Uterus (tissue), 4 donors: ENCODE data around the gene PLIN3. TPM values are rescaled to one million over a fixed set of nuclear protein-coding genes. Genes with fewer than 3 reads are reported as not detected.
"Not testable (repeated sequence)": the region's sequence is repeated elsewhere in the genome, so short reads cannot be mapped to it uniquely, and the experiment has no call there.

Experiments
- DNase-seq, 2 donors: peaks; one replicate each; pipeline ENCODE4 v3.0.0-alpha.2; 2019 to 2020
- H3K27ac ChIP-seq, 2 donors: fragments of 200-600 bp; sonication (generic); 1 replicate in 1 of 2; 2 replicates in 1 of 2; pipeline ENCODE4 v1.5.1; 2016 to 2018
- H3K27me3 ChIP-seq, 2 donors: fragments of 200-600 bp; sonication (generic); one replicate each; pipeline ENCODE4 v1.5.1; 2018 to 2019; ENCODE audit warnings: control low read depth in 1 of 2
- H3K36me3 ChIP-seq, 2 donors: fragments of 200-600 bp; sonication (generic); one replicate each; pipeline ENCODE4 v1.5.1; 2019; ENCODE audit warnings: control low read depth in 1 of 2
- H3K4me1 ChIP-seq, 2 donors: fragments of 200-600 bp; sonication (generic); one replicate each; pipeline ENCODE4 v1.5.1; 2018 to 2019; ENCODE audit warnings: control low read depth in 1 of 2
- H3K4me3 ChIP-seq, 2 donors: fragments of 200-600 bp; sonication (generic); 1 replicate in 1 of 2; 2 replicates in 1 of 2; pipeline ENCODE4 v1.5.1; 2018 to 2019; ENCODE audit warnings: mild to moderate bottlenecking in 1 of 2
- H3K9me3 ChIP-seq, 2 donors: fragments of 200-600 bp; sonication (generic); one replicate each; pipeline ENCODE4 v1.5.1; 2019; ENCODE audit warnings: control low read depth in 1 of 2
- POLR2A ChIP-seq, 2 donors: fragments of 450-650 bp; IDR thresholded peaks; one replicate each; pipeline ENCODE4 v1.6.1; 2016; ENCODE audit warnings: antibody characterized with exemption in 2 of 2, mild to moderate bottlenecking in 1 of 2, moderate library complexity in 1 of 2
- intact Hi-C: fragments of 100-400 bp; cut with DNase I; formaldehyde crosslinking; loops from one replicate; pipeline ENCODE4 v1.15.1; 2023; ENCODE audit warnings: low total_unique reads
- total RNA-seq, 4 donors: library from RNA; depleted of rRNA in 3 of 4; stranded (reverse); fragments of >200 nt in 3 of 4; gene quantifications; one replicate each; pipeline versions ENCODE4 v1.1.0 to v1.2.4, GENCODE V29; 2014 to 2023
- TF ChIP-seq, protein P1 (sequence below), 4 experiments: fragments of 200-600 bp in 2 of 4; fragments of 450-650 bp in 2 of 4; sonication (generic) in 2 of 4; IDR thresholded peaks; one replicate each; pipeline ENCODE4 v1.5.1; 2016 to 2019; ENCODE audit warnings: antibody characterized with exemption in 4 of 4, mild to moderate bottlenecking in 2 of 4, moderate library complexity in 1 of 4
- donor health status: DM: yes; HTN: yes; CAD: no.

PLIN3 gene
- total RNA-seq, 4 donors from 2014 or later, result 18.7 to 60.8 (median 27.9) TPM

DNA sequence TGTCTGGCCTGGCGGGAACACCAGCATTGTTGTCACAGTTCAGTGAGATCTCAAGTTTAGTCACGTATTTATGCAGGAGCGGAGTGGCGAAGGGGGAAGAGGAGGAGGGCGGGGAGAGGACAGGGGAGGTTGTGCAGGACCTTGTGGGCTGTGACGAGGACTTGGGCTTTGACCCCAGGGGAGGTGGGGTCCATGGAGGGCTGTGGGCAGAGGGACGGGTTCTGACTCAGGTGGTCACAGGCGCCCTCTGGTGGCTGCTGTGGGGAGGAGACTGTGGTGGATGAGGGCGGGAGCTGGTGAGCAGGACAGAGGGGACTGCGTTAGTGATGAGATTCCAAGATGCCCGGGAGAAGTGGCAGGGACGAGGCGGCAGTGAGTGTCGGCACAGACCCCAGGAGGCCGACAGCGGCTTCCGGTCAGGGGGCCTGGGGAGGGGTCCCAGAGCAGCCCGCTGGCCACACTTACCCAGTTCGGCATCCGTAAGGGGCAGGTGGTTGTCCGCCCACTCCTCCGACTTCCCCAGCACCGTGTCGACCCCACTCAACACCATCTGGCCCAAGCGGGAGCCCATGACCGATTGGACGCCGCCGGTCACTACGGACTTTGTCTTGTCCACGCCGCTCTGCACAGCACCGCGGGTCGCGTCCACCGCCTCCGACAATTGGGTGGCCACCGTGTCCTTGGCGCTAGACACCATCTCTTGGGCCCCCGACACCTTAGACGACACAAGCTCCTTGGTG lies 15.7 kb downstream of the PLIN3 start:
- Histone ChIP-seq H3K9me3 (no peaks in the 10 kb centered on the region), H3K36me3 (no peaks in the 10 kb centered on the region), H3K27ac (no peak overlapping the region), H3K4me3 (no peak overlapping the region), H3K4me1 (no peaks in the 10 kb centered on the region), H3K27me3 (no peaks in the 10 kb centered on the region)
- intact Hi-C loops, result loop anchor here (2.0 kb wide), 1 partner anchor 41 kb away; no protein-coding TSS in a partner anchor
- peak; percentile 72 to 75 for DNase-seq
- TF ChIP-seq, protein P1, sequence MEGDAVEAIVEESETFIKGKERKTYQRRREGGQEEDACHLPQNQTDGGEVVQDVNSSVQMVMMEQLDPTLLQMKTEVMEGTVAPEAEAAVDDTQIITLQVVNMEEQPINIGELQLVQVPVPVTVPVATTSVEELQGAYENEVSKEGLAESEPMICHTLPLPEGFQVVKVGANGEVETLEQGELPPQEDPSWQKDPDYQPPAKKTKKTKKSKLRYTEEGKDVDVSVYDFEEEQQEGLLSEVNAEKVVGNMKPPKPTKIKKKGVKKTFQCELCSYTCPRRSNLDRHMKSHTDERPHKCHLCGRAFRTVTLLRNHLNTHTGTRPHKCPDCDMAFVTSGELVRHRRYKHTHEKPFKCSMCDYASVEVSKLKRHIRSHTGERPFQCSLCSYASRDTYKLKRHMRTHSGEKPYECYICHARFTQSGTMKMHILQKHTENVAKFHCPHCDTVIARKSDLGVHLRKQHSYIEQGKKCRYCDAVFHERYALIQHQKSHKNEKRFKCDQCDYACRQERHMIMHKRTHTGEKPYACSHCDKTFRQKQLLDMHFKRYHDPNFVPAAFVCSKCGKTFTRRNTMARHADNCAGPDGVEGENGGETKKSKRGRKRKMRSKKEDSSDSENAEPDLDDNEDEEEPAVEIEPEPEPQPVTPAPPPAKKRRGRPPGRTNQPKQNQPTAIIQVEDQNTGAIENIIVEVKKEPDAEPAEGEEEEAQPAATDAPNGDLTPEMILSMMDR (IDR thresholded peaks at IDR 0.05), result peak; percentile 85 to 91 (median 88)
- TF ChIP-seq POLR2A (IDR thresholded peaks at IDR 0.05), result no peak

DNA sequence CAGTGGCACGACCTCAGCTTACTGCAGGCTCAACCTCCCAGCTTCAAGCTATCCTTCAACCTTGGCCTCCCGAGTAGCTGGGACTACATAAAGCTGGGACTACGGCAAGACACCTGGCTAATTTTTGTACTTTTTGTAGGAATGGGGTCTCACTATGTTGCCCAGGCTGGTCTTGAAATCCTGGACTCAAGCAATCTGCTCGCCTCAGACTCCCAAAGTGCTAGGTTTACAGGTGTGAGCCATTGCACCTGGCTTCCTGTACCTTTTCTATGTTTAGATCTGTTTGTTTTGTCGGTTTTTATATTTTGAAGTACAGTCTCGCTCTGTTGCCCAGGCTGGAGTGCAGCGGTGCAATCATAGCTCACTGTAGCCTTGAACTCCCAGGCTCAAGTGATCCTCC lies 18.4 kb downstream of the PLIN3 start:
- intact Hi-C loops, result no loop called here
- H3K4me3 ChIP-seq, result no peak overlapping the region
- TF ChIP-seq, protein P1 (IDR thresholded peaks at IDR 0.05), result no peak
- no peak for TF ChIP-seq POLR2A (IDR thresholded peaks at IDR 0.05)
- H3K36me3 ChIP-seq, result no peaks in the 10 kb centered on the region
- no peak overlapping the region for H3K27ac ChIP-seq
- no peak for DNase-seq
- no peaks in the 10 kb centered on the region for H3K27me3 ChIP-seq
- H3K9me3 ChIP-seq, result no peaks in the 10 kb centered on the region
- H3K4me1 ChIP-seq, result no peaks in the 10 kb centered on the region

DNA sequence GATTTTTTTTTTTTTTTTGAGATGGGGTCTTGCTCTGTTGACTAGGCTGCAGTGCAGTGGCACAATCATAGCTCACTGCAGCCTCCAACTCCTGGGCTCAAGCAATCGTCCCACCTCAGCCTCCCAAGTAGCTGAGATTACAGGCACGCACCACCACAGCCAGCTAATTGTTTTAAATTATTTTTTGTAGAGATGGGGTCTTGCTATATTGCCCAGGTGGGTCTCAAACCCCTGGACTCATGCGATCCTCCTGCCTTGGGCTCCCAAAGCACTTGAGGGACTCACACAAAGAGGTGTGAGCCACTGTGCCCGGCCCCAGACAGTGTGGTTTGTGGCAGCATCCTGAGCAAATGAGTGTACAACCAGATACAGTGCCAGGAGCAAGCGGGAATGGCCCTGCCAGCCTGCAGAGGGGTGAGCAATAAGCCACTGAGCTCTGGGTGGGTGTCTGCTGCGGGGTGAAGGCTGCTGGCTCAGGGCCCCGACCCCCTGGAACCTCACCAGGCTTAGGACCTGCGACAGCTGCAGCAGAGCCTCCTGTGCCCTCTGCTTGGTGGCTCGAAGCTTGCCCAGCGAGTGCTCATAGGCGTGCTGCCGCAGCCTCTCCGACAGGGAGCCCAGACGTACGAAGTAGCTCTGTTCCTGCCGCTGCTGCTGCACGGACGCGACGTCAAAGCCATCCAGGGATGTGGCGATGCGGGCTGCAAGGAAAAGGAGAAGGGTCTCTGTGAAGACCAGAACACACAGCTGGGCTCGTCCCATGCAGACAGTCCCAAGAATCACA lies 20.1 kb downstream of the PLIN3 start:
- no peaks in the 10 kb centered on the region for H3K4me1 ChIP-seq
- H3K27me3 ChIP-seq, result no peaks in the 10 kb centered on the region
- intact Hi-C loops, result no loop called here
- H3K4me3 ChIP-seq, result no peak overlapping the region
- H3K36me3 ChIP-seq, result no peaks in the 10 kb centered on the region
- no peak for DNase-seq
- H3K9me3 ChIP-seq, result no peaks in the 10 kb centered on the region
- H3K27ac ChIP-seq, result no peak overlapping the region
- no peak for TF ChIP-seq POLR2A (IDR thresholded peaks at IDR 0.05)
- TF ChIP-seq, protein P1 (IDR thresholded peaks at IDR 0.05), result no peak

DNA sequence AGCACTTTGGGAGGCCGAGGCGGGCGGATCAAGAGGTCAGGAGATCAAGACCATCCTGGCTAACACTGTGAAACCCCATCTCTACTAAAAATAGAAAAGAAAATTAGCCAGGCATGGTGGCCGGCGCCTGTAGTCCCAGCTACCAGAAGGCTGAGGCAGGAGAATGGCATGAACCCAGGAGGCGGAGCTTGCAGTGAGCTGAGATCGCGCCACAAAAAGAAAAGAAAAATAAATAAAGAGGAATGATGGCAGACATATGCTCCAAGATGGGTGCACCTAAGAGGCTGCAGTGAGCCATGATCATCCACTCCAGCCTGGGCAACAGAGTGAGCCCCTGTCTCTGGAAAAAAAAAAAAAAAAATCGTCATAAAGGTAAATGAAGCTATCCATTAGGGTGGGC lies 21.5 kb downstream of the PLIN3 start:
- DNase-seq, result peak in 1 of 2 donors; percentile 48
- H3K9me3 ChIP-seq, intact Hi-C loops, H3K36me3 ChIP-seq, H3K4me1 ChIP-seq, H3K4me3 ChIP-seq, H3K27me3 ChIP-seq: not testable (repeated sequence)
- peak overlapping the region; percentile 33 to 46 for H3K27ac ChIP-seq

DNA sequence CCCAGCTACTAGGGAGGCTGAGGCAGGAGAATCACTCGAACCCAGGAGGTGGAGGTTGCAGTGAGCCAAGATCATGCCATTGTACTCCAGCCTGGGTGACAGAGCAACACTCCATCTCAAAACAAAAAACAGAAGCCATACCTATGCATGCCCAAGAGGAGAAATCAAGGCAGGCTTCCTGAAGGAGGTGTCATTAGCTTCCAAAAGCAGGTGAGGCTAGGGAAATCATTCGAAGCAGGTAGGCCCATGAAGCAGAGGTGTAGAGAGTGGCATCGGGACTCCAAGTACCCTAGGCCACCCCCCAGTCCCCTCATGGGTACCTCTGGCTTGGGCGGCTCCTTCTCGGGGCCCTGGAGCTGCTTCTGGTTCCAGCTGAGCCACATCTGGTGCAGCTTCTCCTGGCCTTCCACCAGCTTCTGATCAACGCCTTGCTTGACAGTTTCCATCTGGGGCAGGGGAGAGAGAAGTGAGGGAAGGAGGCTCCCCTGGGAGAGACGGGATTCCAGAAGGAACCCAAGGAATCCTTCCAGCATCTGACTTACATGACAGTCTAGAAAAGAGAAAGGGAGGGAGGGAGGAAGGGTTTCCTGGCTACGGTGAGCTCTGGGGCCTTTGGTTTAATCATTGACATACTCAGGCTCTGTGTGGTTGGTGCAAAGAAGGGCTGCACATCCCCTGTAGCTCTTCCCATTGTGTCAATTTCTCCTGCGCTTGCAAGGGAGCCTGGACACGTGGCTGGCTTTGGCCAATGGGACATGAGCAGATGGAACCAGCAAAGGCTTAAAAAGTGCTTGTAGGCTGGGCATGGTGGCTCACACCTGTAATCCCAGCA lies 22.9 kb downstream of the PLIN3 start:
- peak; percentile 32 to 58 for DNase-seq
- peak overlapping the region; percentile 50 to 59 for H3K27ac ChIP-seq
- H3K4me1 ChIP-seq, result no peaks in the 10 kb centered on the region
- no peaks in the 10 kb centered on the region for H3K36me3 ChIP-seq
- TF ChIP-seq, protein P1 (IDR thresholded peaks at IDR 0.05), result no peak
- no peak for TF ChIP-seq POLR2A (IDR thresholded peaks at IDR 0.05)
- intact Hi-C loops, result no loop called here
- no peaks in the 10 kb centered on the region for H3K9me3 ChIP-seq
- H3K27me3 ChIP-seq, result no peaks in the 10 kb centered on the region
- H3K4me3 ChIP-seq, result no peak overlapping the region
